ENCODE measurements around the gene BAG1.

Gene BAG1

GRCh38 chr9:33290247-33291030 lies 25.9 kb upstream of the BAG1 start, which contains the start of gene NFX1:
TSS of gene NFX1 (plus strand) at chr9:33290516. CDS start at chr9:33290573, 57 bp downstream.
- TF ChIP-seq GATA1 (IDR thresholded peaks at IDR 0.05; ENCODE audit: low read depth, low read length): no peak
- peak; percentile 99 for TF ChIP-seq POLR2A (IDR thresholded peaks at IDR 0.05; ENCODE audit: low read length)
- peak; percentile 99 for DNase-seq

- no peak for DNase-seq
- TF ChIP-seq GATA1 (IDR thresholded peaks at IDR 0.05; ENCODE audit: low read depth, low read length) (no peak), POLR2A (IDR thresholded peaks at IDR 0.05; ENCODE audit: low read length) (no peak)
Measured at GRCh38 chr9:33289936-33290246, 25.4 kb upstream of the BAG1 start.

- TF ChIP-seq GATA1 (IDR thresholded peaks at IDR 0.05; ENCODE audit: low read depth, low read length) (no peak), POLR2A (IDR thresholded peaks at IDR 0.05; ENCODE audit: low read length) (no peak)
- peak in 1 of 2 experiments; percentile 75 for DNase-seq
Measured at GRCh38 chr9:33289496-33289895, 25.0 kb upstream of the BAG1 start.

GRCh38 chr9:33288828-33289483 lies 24.4 kb upstream of the BAG1 start:
- DNase-seq: no peak
- TF ChIP-seq POLR2A (IDR thresholded peaks at IDR 0.05; ENCODE audit: low read length) (no peak), GATA1 (IDR thresholded peaks at IDR 0.05; ENCODE audit: low read depth, low read length) (no peak)

GRCh38 chr9:33288235-33288634 lies 23.7 kb upstream of the BAG1 start:
- TF ChIP-seq GATA1 (IDR thresholded peaks at IDR 0.05; ENCODE audit: low read depth, low read length) (no peak), POLR2A (IDR thresholded peaks at IDR 0.05; ENCODE audit: low read length) (no peak)
- no peak for DNase-seq

- TF ChIP-seq POLR2A (IDR thresholded peaks at IDR 0.05; ENCODE audit: low read length) (no peak), GATA1 (IDR thresholded peaks at IDR 0.05; ENCODE audit: low read depth, low read length) (no peak)
- DNase-seq: peak; percentile 77 to 82
Measured at GRCh38 chr9:33287087-33287490, 22.6 kb upstream of the BAG1 start.

- no peak for TF ChIP-seq POLR2A (IDR thresholded peaks at IDR 0.05; ENCODE audit: low read length)
- TF ChIP-seq GATA1 (IDR thresholded peaks at IDR 0.05; ENCODE audit: low read depth, low read length): no peak
- no peak for DNase-seq
Measured at GRCh38 chr9:33285502-33285901, 21.0 kb upstream of the BAG1 start.

- DNase-seq: no peak
- TF ChIP-seq GATA1 (IDR thresholded peaks at IDR 0.05; ENCODE audit: low read depth, low read length) (no peak), POLR2A (IDR thresholded peaks at IDR 0.05; ENCODE audit: low read length) (no peak)
Measured at GRCh38 chr9:33277484-33277883, 13.0 kb upstream of the BAG1 start.

- DNase-seq: no peak
- no peak for TF ChIP-seq POLR2A (IDR thresholded peaks at IDR 0.05; ENCODE audit: low read length)
- no peak for TF ChIP-seq GATA1 (IDR thresholded peaks at IDR 0.05; ENCODE audit: low read depth, low read length)
Measured at GRCh38 chr9:33273972-33274328, 9.4 kb upstream of the BAG1 start.

- TF ChIP-seq POLR2A (IDR thresholded peaks at IDR 0.05; ENCODE audit: low read length): no peak
- no peak for DNase-seq
Measured at GRCh38 chr9:33273266-33273971, 8.9 kb upstream of the BAG1 start.

- peak; percentile 75 to 81 for DNase-seq
- TF ChIP-seq POLR2A (IDR thresholded peaks at IDR 0.05; ENCODE audit: low read length) (no peak), GATA1 (IDR thresholded peaks at IDR 0.05; ENCODE audit: low read depth, low read length) (no peak)
Measured at GRCh38 chr9:33272061-33272460, 7.6 kb upstream of the BAG1 start.

- DNase-seq: no peak
- TF ChIP-seq POLR2A (IDR thresholded peaks at IDR 0.05; ENCODE audit: low read length) (no peak), GATA1 (IDR thresholded peaks at IDR 0.05; ENCODE audit: low read depth, low read length) (no peak)
Measured at GRCh38 chr9:33270146-33270545, 5.6 kb upstream of the BAG1 start.

- DNase-seq: no peak
- TF ChIP-seq POLR2A (IDR thresholded peaks at IDR 0.05; ENCODE audit: low read length) (no peak), GATA1 (IDR thresholded peaks at IDR 0.05; ENCODE audit: low read depth, low read length) (no peak)
Measured at GRCh38 chr9:33267151-33267767, 2.8 kb upstream of the BAG1 start.

- TF ChIP-seq GATA1 (IDR thresholded peaks at IDR 0.05; ENCODE audit: low read depth, low read length) (no peak), POLR2A (IDR thresholded peaks at IDR 0.05; ENCODE audit: low read length) (no peak)
- DNase-seq: no peak
Measured at GRCh38 chr9:33265211-33265865, 830 bp upstream of the BAG1 start.
